Stomach (tissue), 9 donors: ENCODE results near the gene GLS. TPM values are rescaled to one million over a fixed set of nuclear protein-coding genes. Genes with fewer than 3 reads are reported as not detected.

ENCODE experiments used
- DNase-seq, 2 donors: peaks; one replicate each; pipeline versions ENCODE4 v3.0.0 to v3.0.0-alpha.2; 2013 to 2019
- H3K27ac ChIP-seq, 5 donors: fragments of 200-600 bp in 4 of 5; sonication (generic) in 4 of 5; one replicate each; pipeline ENCODE4 v1.5.1; 2013 to 2019; ENCODE audit warnings: mild to moderate bottlenecking in 1 of 5, moderate library complexity in 1 of 5
- H3K27me3 ChIP-seq, 3 donors: fragments of 200-600 bp; sonication (generic); one replicate each; pipeline ENCODE4 v1.5.1; 2017 to 2019; ENCODE audit warnings: mixed run types in 1 of 3
- H3K36me3 ChIP-seq, 4 donors: fragments of 200-600 bp; sonication (generic); 1 replicate in 3 of 4; 2 replicates in 1 of 4; pipeline ENCODE4 v1.5.1; 2016 to 2019
- H3K4me1 ChIP-seq, 4 donors: fragments of 200-600 bp; sonication (generic); one replicate each; pipeline ENCODE4 v1.5.1; 2016 to 2019
- H3K4me3 ChIP-seq, 4 donors: fragments of 200-600 bp; sonication (generic) in 3 of 4; one replicate each; pipeline ENCODE4 v1.5.1; 2016 to 2019; ENCODE audit warnings: mild to moderate bottlenecking in 1 of 4
- H3K9me3 ChIP-seq, 4 donors: fragments of 200-600 bp; sonication (generic); one replicate each; pipeline ENCODE4 v1.5.1; 2016 to 2019
- EP300 ChIP-seq: sonication (generic); formaldehyde crosslinking; IDR thresholded peaks from one replicate; pipeline ENCODE4 v1.6.1; 2017; ENCODE audit warnings: antibody characterized with exemption
- POLR2A ChIP-seq, 4 donors: fragments of 450-650 bp; IDR thresholded peaks; one replicate each; pipeline ENCODE4 v1.6.1; 2016; ENCODE audit warnings: antibody characterized with exemption in 4 of 4, control low read depth in 2 of 4, mild to moderate bottlenecking in 1 of 4, moderate library complexity in 1 of 4
- POLR2AphosphoS5 ChIP-seq, 3 donors: sonication (generic); formaldehyde crosslinking; IDR thresholded peaks; one replicate each; pipeline ENCODE4 v1.6.1; 2016; ENCODE audit warnings: antibody characterized with exemption in 3 of 3
- WGBS, 5 donors: extraction: QIAGEN DNeasy Blood & Tissue Kit in 3 of 5; methylation state at CpG; one replicate each; pipeline versions ENCODE4 v1.1.5 to v1.1.7; 2013 to 2018; 5-methylcytosine and 5-hydroxymethylcytosine counted together
- intact Hi-C: fragments of 100-400 bp; cut with DNase I; formaldehyde crosslinking; loops from one replicate; pipeline ENCODE4 v1.15.1; 2023; ENCODE audit warnings: low total_unique reads
- polyA plus RNA-seq, 3 donors: library from polyadenylated mRNA; stranded (reverse); fragments of 200-250 nt; gene quantifications; one replicate each; pipeline ENCODE4 v1.2.3, GENCODE V29; 2013
- total RNA-seq, 5 donors: library from RNA; depleted of rRNA; stranded (reverse); fragments of >200 nt; gene quantifications; one replicate each; pipeline versions ENCODE4 v1.1.0 to v1.2.3, GENCODE V29; 2014 to 2016
- TF ChIP-seq, protein P1 (sequence below), 7 experiments: fragments of 450-650 bp in 4 of 7; fragments of 200-600 bp in 3 of 7; sonication (generic) in 3 of 7; IDR thresholded peaks; one replicate each; pipeline ENCODE4 v1.5.1; 2016 to 2019; ENCODE audit warnings: antibody characterized with exemption in 7 of 7, control low read depth in 2 of 7, mild to moderate bottlenecking in 1 of 7
- donor health status: healthy with polysubstance abuse.
- donor health status: Bipolar disorder and iron deficiency.
- donor health status: healthy.

GLS gene
- total and polyA plus RNA-seq, 8 donors: 9.6 to 353 (median 109) TPM

DNA sequence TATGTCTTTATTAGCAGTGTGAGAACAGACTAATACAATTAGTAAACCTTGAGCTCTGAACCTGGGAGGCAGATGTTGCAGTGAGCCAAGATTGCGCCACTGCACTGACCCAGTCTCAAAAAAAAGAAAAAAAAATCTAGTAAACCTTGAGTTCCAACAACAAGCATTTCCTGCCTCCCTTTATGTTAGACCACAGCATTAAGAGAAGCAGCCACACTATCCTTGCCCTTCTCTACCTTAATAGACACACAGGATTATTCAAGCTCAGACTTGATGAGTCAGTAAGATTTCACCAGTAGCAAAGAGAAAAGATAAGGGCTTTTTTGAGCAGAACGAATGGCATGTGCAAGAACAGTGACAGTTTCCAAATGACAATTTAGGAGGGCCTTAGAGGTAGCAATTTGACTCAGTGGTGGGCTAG, 18.0 kb upstream of the GLS start:
- Histone ChIP-seq H3K9me3 (peaks cover 0 to under 1% (median 0%) of the 10 kb centered on the region in 4 donors), H3K4me1 (peaks cover 0 to 35% (median 9%) of the 10 kb centered on the region in 4 donors), H3K36me3 (no peaks in the 10 kb centered on the region), H3K4me3 (no peak overlapping the region), H3K27ac (no peak overlapping the region), H3K27me3 (no peaks in the 10 kb centered on the region)
- TF ChIP-seq POLR2AphosphoS5 (IDR thresholded peaks at IDR 0.05): no peak
- TF ChIP-seq EP300: no peak
- no peak for TF ChIP-seq POLR2A (IDR thresholded peaks at IDR 0.05)
- TF ChIP-seq, protein P1, sequence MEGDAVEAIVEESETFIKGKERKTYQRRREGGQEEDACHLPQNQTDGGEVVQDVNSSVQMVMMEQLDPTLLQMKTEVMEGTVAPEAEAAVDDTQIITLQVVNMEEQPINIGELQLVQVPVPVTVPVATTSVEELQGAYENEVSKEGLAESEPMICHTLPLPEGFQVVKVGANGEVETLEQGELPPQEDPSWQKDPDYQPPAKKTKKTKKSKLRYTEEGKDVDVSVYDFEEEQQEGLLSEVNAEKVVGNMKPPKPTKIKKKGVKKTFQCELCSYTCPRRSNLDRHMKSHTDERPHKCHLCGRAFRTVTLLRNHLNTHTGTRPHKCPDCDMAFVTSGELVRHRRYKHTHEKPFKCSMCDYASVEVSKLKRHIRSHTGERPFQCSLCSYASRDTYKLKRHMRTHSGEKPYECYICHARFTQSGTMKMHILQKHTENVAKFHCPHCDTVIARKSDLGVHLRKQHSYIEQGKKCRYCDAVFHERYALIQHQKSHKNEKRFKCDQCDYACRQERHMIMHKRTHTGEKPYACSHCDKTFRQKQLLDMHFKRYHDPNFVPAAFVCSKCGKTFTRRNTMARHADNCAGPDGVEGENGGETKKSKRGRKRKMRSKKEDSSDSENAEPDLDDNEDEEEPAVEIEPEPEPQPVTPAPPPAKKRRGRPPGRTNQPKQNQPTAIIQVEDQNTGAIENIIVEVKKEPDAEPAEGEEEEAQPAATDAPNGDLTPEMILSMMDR (IDR thresholded peaks at IDR 0.05): no peak
- intact Hi-C loops: no loop called here
- DNase-seq: no peak
- WGBS, 5 donors: 74 to 89% (median 79%) methylated on average over 2 of the region's 2 CpGs

DNA sequence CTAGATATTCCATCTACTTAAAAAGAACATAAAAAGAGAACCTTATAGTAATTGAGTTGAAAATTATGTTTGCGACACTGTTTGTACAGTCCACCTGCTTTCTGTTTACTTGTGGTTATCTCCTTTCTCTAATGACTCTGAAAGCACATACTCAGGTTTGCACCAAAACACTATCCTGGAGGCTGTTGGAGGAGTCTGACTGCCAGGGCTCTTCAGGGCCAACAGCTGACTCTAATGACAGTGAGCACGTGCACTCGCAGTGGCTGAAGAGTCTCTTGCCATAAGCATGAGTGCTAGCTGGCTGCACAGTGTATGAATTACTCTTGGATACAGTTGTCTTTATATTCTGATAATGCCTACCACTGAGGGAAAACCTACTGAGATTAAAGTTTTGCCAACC, 16.7 kb upstream of the GLS start:
- Histone ChIP-seq H3K27ac (no peak overlapping the region), H3K27me3 (no peaks in the 10 kb centered on the region), H3K4me1 (peaks cover 0 to 35% (median 9%) of the 10 kb centered on the region in 4 donors), H3K36me3 (no peaks in the 10 kb centered on the region), H3K4me3 (no peak overlapping the region), H3K9me3 (peaks cover 0 to 4% (median 0%) of the 10 kb centered on the region in 4 donors)
- intact Hi-C loops: no loop called here
- TF ChIP-seq EP300 (no peak), POLR2AphosphoS5 (IDR thresholded peaks at IDR 0.05) (no peak), POLR2A (IDR thresholded peaks at IDR 0.05) (no peak)
- TF ChIP-seq, protein P1 (IDR thresholded peaks at IDR 0.05): no peak
- 22 to 55% (median 40%) methylated on average over 3 of the region's 3 CpGs for WGBS, 5 donors
- peak in 1 of 2 donors; percentile 68 for DNase-seq

DNA sequence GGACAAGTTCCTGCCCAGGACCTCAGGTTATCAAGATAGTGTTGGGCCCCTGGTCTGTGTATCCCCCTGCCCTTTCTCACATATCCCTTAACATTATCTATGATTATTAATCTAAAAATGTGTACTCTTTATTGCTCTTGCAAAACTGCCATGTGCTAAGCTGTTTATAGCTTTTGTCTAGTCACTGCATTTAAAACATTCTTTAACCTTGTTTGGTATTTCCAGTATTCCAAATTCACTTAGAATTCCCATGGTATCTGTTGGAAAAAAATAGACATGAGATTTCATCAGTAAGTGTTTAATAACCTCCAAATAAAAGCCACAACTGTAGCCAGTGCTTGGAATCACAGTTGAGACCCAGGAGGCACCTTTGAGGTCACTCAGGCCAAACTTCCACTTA, 16.2 kb upstream of the GLS start:
- intact Hi-C loops: no loop called here
- H3K36me3 ChIP-seq: no peaks in the 10 kb centered on the region
- no peak for TF ChIP-seq EP300
- TF ChIP-seq, protein P1 (IDR thresholded peaks at IDR 0.05): no peak
- no peak for TF ChIP-seq POLR2AphosphoS5 (IDR thresholded peaks at IDR 0.05)
- no peak for TF ChIP-seq POLR2A (IDR thresholded peaks at IDR 0.05)
- no peak overlapping the region for H3K4me3 ChIP-seq
- no peaks in the 10 kb centered on the region for H3K27me3 ChIP-seq
- DNase-seq: no peak
- peaks cover 0 to 4% (median 0%) of the 10 kb centered on the region in 4 donors for H3K9me3 ChIP-seq
- H3K4me1 ChIP-seq: peaks cover 0 to 33% (median 9%) of the 10 kb centered on the region in 4 donors
- no peak overlapping the region for H3K27ac ChIP-seq

DNA sequence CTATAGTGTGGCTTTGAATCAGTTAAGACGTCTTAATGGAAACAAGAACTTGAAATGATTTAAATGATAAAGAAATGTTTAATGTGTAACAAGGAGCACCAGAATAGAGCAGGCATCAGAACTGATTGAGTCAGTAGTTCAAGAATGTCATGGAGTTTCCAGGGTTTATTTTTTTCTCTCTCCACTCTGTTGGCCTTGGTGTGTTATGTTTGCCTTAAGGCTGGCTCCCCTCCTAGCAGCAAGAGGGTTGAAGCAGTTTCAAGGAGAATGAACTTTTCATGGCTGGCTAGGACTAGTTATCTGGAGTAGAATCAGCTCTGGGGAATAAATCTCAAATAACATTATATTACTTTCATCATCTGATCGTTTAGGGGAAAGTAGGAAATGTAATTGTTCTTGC, 13.4 kb upstream of the GLS start:
- Histone ChIP-seq H3K4me3 (no peak overlapping the region), H3K4me1 (peaks cover 0 to 20% (median 4%) of the 10 kb centered on the region in 4 donors), H3K27me3 (no peaks in the 10 kb centered on the region), H3K27ac (no peak overlapping the region), H3K36me3 (no peaks in the 10 kb centered on the region), H3K9me3 (peaks cover 0 to 4% (median 0%) of the 10 kb centered on the region in 4 donors)
- no peak for TF ChIP-seq POLR2A (IDR thresholded peaks at IDR 0.05)
- no peak for TF ChIP-seq POLR2AphosphoS5 (IDR thresholded peaks at IDR 0.05)
- TF ChIP-seq EP300: no peak
- TF ChIP-seq, protein P1 (IDR thresholded peaks at IDR 0.05): no peak
- intact Hi-C loops: no loop called here
- DNase-seq: peak in 1 of 2 donors; percentile 35
- 26 to 46% (median 37%) methylated on average over 2 of the region's 2 CpGs for WGBS, 5 donors
